HG03039 (cell line): ENCODE data around the gene PRDX6.
"Not testable (repeated sequence)": the region's sequence is repeated elsewhere in the genome, so short reads cannot be mapped to it uniquely, and the experiment has no call there.

Experiments used
- ATAC-seq: cut with Tn5 transposase; IDR thresholded peaks from one replicate; pipeline ENCODE4 v1.9.1; 2021; ENCODE audit warnings: mild to moderate bottlenecking, moderate library complexity; ENCODE audit not compliant: unreplicated experiment

Gene PRDX6

DNA sequence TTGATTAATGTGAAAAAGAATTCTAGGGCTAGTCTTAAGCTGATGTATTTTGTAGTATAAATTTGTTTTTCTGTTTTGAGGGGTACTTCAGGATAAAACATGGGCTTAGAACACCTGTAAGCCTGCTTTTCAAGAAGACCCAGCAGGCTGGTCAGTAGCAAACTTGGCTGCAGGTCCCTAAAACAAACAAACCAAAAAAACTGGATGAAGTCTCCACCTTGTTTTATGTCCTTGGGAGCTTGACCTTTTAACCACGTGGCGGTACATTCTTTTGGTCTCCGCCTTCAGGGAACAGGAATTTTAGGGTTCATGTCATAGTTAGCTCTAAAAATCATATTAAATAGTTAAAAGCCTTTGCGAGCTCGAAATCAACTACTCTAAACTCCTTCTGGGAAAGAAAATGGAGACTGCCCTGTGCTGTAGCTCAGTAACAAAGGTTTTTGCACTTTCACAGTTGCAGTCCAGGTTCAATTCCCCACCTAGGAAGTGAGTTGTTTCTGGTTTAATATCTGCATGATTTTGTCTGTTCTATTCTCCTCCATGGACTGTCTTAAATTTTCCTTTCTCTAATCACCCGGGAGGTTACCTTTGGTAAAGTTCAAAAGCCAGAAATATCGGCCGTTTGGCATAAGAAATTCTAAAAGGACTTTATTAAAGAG lies 18.6 kb downstream of the PRDX6 start:
- no peak for ATAC-seq

DNA sequence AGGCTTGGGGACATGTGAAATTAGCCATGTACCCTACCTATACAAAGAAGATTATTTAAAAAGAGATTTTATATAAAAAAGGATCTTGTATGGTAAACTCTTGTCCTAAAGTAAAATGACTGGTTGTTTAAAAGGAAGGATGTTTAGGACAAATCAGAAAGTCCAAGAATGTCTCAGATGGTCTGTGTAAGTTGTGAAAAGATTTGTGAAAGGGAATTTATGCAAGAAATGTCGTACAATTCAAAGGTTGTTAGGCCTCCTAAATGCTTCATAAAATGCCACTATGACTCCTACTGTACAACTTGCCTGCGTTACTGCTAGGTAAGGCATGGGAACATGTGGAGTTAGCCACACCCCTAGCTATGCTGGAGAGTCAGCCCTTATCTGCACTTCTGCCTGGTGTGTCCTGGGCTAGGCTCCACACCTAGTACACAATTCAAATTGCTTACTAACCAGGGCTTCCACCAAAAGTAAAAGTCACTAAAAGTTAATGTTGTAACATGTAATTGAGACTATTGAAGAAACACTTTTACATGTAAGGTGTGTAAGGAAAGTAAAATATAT lies 19.7 kb downstream of the PRDX6 start:
- ATAC-seq, result no peak

DNA sequence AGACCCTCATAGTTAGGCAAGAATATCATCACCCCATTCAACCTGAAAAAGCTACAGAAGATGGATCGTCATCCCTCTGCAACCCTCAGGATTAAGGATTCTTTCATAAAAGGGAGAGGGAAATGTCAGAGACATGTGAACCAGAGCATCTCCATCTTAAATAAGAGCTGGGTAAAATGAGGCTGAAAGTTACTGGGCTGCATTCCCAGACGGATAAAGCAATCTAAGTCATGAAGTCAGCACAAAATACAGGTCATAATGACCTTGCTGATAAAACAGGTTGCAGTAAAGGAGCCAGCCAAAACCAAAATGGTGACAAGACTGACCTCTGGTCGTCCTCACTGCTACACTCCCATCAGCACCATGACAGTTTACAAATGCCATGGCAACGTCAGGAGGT lies 22.6 kb downstream of the PRDX6 start:
- no peak for ATAC-seq

GRCh38 chr1:173502104-173502503 lies 25.0 kb downstream of the PRDX6 start:
- no peak for ATAC-seq

DNA sequence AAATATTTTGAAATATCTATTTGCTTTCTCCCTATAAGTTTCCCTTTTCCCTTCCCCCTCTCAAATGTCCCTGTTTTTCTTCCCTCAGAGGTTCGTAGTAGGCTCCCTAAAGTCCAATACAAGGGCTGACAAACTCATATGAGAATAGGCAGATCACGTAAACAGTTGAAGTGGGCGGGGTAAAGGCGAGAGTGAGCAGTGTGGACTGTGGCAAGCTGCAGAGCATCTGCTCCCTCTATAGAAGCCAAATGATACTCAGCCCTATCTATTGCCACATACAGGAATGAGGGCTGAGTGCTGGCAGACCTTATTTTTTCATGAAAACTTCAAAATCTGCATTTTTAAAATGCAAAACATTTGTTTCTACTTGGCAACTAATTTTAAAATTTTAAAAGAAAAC lies 26.3 kb downstream of the PRDX6 start:
- no peak for ATAC-seq

DNA sequence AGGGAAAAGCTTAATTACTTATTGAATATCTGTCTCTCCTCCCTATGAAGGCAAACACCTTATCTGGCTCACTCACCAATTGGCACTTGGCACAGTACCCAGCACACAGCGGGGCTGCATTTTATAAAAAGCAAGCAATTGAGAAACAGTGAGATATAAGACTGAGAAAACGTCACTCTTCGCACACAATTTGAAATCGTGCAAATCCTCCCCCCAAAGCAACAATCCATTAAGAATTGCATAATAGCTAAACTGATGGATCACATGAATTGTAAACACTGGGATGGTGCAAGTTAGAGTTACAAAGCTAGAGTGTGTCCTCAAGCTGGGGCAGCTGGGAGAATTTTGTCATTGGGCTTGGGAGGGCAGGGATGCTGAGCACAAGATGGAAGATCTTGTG lies 27.1 kb downstream of the PRDX6 start:
- ATAC-seq, result no peak

- ATAC-seq, result no peak
These were observed 28.3 kb downstream of the PRDX6 start for GRCh38 chr1:173505391-173505790.

DNA sequence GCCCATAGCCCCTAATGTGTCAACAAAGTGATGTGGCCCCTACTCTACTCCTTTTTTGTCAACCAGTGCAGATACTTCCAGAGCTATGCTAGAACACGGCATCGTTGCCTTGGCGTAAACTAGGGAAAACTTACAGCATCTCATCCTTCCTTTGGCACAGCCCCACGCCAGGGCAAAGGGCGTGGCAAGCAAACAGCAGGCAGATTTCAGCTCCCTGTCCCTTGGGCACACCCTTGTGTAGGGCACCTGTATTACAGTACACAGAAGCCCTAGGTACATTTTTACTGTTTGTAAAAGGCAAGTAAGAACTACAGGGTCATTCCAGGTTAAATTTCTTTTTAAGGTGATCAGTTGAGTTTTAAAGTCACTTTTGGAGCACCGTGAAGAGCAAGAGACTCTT lies 29.3 kb downstream of the PRDX6 start:
- no peak for ATAC-seq

GRCh38 chr1:173507205-173507846 lies 30.2 kb downstream of the PRDX6 start:
- no peak for ATAC-seq

- ATAC-seq, result no peak
These were observed 30.7 kb downstream of the PRDX6 start for GRCh38 chr1:173507847-173508209.

GRCh38 chr1:173508541-173508940 lies 31.4 kb downstream of the PRDX6 start:
- ATAC-seq, result no peak

DNA sequence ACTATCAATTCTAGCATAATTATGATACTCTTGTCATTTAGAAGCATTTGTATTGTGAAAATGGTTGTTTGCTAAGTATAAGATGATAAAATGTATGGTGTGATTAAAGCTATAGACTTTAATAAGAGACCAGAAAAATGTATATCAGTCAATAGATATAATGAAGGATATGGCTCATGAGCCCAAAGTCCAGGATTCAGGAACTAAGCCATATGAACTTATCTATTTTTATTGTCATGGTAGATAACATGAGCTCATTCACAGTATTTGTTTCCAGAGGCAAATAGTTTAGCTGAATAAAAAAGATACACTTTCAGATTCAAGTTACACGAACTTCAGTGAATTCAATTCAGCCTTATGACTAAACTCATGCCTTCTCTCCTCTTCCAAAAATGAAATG lies 32.7 kb downstream of the PRDX6 start:
- ATAC-seq, result no peak

DNA sequence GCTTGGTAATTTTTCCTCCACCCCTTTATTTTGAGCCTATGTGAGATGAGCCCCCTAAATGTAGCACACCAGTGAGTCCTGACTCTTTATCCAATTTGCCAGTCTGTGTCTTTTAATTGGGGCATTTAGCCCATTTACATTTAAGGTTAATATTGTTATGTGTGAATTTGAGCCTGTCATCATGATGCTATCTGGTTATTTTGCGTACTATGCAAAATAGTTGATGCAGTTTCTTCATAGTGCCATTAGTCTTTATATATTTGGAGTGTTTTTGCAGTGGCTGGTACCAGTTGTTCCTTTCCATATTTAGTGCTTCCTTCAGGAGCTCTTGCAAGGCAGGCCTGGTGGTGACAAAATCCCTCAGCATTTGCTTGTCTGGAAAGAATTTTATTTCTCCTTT lies 37.4 kb downstream of the PRDX6 start:
- ATAC-seq, result not testable (repeated sequence)

DNA sequence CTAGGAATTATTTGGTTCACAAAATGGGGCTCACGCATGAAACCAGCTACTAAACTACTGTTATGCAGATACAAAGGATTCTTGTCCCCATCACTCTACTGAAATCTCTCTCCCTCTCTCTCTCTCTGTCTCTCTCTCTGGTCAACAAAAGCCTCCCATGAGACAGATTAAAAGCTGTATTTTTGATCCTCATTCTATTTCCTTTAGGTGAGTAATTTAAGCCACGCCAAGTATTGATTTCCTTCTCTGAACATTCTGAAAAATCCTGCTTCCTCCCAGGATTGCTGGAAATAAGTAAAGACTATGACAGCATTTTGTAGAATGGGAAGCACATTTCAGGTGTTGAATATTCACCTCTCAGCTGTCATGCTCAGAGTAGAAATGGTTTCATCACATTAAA lies 43.7 kb downstream of the PRDX6 start:
- ATAC-seq, result no peak

DNA sequence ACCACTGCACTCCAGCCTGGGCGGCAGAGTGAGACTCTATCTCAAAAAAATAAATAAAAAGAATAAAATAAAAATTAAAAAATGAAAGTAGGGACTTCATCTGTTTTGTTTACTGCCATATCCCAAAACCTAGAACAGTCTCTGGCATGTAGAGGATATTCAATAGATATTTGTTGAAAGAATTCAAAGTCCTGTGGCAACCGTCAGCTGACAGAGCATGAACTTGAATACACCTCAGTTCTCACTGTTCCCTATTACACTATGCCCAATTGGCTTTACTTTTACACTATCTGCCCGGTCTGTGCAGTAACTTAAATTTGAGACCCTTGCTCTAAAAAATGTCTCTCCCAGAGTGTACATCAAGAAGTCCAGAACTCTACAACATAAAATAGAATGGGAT lies 46.2 kb downstream of the PRDX6 start:
- ATAC-seq, result no peak

GRCh38 chr1:173525926-173526325 lies 48.8 kb downstream of the PRDX6 start:
- ATAC-seq, result no peak

DNA sequence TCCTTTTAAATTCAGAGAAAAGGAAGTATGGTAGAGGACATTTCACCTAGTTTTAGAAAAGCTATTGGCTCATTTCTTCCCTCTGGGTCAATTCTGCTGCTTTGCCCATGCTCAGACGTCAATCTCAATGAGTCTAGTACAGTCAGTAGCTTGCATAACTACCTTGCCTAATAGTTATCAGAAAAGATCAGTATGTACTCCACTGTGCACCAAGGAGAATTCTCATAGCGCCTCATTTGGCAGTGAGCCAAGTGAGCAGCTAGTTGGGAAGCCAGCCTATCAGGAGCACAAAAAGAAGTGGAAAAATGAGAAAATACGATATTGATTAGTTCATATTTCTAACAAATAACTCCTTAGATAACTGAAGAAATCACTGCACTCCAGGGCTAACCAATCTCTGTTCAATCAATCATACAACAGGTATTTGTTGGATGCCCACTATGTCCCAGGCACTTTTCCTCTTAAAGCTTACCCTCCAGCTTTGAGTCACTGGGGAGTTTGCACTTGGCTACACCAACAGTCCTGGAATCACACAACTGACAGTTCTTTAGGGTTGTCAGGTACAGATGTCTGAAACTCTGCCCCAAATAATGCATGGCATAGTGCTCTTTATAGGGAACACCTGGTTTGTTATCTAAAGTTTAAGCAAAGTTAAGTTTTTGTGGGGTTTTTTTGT lies 50.2 kb downstream of the PRDX6 start:
- ATAC-seq, result no peak

DNA sequence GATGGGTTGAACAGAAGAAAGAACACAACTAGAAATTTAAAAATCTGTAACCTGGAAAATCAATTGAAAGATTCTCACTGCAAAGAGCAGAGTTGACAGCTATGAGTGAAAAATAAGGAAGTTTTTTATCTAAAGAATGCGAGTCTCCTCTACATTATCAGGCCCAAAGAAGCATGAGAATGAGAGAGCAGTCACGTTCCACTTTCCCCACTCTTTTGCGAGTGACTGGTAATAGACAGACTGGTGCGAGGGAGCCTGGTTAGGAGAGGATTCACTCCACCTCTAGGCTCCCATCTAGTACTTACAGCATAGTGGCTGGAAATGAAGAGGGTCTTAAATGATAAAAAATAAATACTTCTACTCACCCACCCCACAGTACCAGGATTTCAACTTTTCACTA lies 52.0 kb downstream of the PRDX6 start:
- no peak for ATAC-seq

DNA sequence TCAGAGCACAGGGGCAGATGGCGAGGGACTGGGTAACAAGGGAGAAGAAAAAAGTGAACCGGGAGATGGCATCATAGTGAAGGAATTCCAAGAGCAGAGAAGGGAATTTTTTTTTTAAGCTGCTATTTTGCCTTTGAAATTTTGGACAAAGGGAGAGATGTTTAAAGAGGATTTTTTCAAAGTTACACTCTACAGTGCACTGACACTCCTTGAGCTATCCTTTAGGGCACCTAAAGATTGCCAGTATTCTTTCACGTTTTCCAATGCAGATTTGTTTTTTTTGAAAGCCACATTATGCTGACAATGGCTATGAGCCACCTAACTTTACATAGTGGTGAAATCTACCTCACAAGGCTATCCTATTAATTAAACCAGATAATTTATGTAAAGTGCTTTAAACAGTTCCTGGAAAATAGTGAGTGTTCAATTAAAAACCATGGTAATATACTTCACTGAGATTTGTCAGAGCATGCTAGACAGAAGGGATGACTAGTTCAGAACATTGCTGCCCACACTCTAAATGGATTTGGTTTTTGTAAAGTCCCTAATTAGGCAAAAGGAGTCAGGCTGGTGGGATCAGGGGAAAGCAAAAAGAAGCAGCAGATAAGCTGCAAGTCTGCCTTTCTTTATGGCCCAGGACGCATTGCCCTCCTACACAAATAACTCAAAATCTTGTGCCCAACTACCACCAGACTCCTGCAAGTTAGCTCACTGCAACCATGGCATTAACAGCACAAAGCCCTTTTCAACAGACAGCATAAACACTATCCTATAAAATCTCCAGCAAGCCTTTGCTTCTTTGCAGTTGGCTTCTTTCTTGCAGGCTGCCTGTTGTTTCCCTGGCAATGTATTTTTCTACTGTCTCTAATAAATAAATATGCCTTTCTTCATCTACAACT lies 53.9 kb downstream of the PRDX6 start:
- ATAC-seq, result no peak

DNA sequence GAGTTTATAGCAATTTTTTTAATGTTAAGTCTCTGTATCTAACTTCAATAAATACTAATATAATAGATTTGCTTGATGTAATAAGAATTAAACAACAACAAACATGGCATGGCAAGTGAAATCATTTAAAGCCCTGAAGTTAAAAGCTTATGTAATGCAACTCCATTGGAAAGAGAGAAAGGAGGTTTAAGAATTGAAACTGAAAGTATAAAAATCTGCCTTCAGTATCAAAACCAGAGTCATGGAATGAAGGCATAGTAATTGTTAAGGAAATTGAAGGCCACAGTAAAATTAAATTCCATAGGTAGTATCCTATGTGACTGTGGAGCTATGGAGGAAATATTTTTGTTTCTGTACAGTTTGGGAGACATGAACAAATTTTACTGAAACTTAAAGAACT lies 55.1 kb downstream of the PRDX6 start:
- ATAC-seq, result no peak

GRCh38 chr1:173536223-173536622 lies 59.1 kb downstream of the PRDX6 start:
- no peak for ATAC-seq
